Lung microvascular endothelial cell (primary cell): ENCODE results near the gene CXXC5. TPM values are rescaled to one million over a fixed set of nuclear protein-coding genes. Genes with fewer than 3 reads are reported as not detected.

Experiments
- DNase-seq, 2 donors: peaks; one replicate each; pipeline versions ENCODE4 v3.0.0 to v3.0.0-alpha.2; 2010; ENCODE audit warnings: low read depth in 2 of 2
- total RNA-seq: library from RNA; depleted of rRNA; stranded (reverse); fragments of >200 nt; gene quantifications from 2 replicates; pipeline ENCODE4 v1.2.1, GENCODE V29; 2014

The CXXC5 gene
- total RNA-seq, 1 donor from 2014 or later = 39.1 TPM

GRCh38 chr5:139680368-139681111, 32.4 kb downstream of the CXXC5 start:
- DNase-seq = no peak

GRCh38 chr5:139681112-139681458, 32.9 kb downstream of the CXXC5 start:
- no peak for DNase-seq

GRCh38 chr5:139681466-139681865, 33.3 kb downstream of the CXXC5 start:
- DNase-seq = no peak

GRCh38 chr5:139682016-139682975, 34.1 kb downstream of the CXXC5 start:
- DNase-seq = no peak

- no peak for DNase-seq
Observed at GRCh38 chr5:139683295-139684271, 35.4 kb downstream of the CXXC5 start.

- no peak for DNase-seq
Observed at GRCh38 chr5:139684350-139684880, 36.3 kb downstream of the CXXC5 start.

- DNase-seq = no peak
Observed at GRCh38 chr5:139684881-139685749, 37.0 kb downstream of the CXXC5 start.

- no peak for DNase-seq
Observed at GRCh38 chr5:139685886-139686285, 37.7 kb downstream of the CXXC5 start.

- no peak for DNase-seq
Observed at GRCh38 chr5:139686356-139686705, 38.2 kb downstream of the CXXC5 start.

- DNase-seq = no peak
Observed at GRCh38 chr5:139686706-139687441, 38.7 kb downstream of the CXXC5 start.

- no peak for DNase-seq
Observed at GRCh38 chr5:139687656-139688055, 39.5 kb downstream of the CXXC5 start.

GRCh38 chr5:139688088-139688702, 40.0 kb downstream of the CXXC5 start:
- no peak for DNase-seq

- DNase-seq = peak in 1 of 2 donors; percentile 55
Observed at GRCh38 chr5:139688751-139689372, 40.7 kb downstream of the CXXC5 start.

GRCh38 chr5:139689631-139690063, 41.5 kb downstream of the CXXC5 start:
- no peak for DNase-seq

- peak; percentile 26 to 58 for DNase-seq
Observed at GRCh38 chr5:139690064-139690802, 42.1 kb downstream of the CXXC5 start.

- DNase-seq = no peak
Observed at GRCh38 chr5:139690803-139691629, 42.9 kb downstream of the CXXC5 start.

GRCh38 chr5:139692148-139692547, 44.0 kb downstream of the CXXC5 start:
- DNase-seq = no peak
